NCI-H2227 (cell line): ENCODE results near the gene TAGLN3.

ENCODE experiments used
- DNase-seq: peaks from one replicate; lab custom pipeline; 2025; ENCODE audit not compliant: unreplicated experiment; lab: John Stamatoyannopoulos, UW

The TAGLN3 gene

GRCh38 chr3:112043621-112044201 lies 45.0 kb downstream of the TAGLN3 start:
- DNase-seq: peak; percentile 66

- no peak for DNase-seq
These were observed 47.9 kb downstream of the TAGLN3 start for GRCh38 chr3:112046599-112046998.

DNA sequence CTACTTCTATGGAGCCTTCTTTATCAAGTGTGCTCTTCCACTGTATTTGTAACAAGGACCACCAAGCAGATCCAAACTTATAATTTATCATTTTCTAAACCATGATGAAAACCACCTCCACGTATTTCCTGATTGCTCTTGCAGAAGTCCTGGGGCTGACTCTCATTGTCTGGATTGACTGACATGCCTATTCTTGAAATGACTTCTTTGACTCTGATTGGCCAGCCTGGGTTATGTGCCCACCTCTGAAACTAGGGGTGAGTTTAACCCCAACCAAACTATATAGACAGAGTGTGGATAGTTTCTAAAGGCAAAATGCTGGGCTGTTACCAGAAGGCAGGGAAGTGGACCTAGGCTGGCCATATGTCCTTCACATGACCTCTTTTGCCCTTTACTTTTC lies 48.5 kb downstream of the TAGLN3 start:
- DNase-seq: no peak

GRCh38 chr3:112048911-112049310 lies 50.2 kb downstream of the TAGLN3 start:
- no peak for DNase-seq

DNA sequence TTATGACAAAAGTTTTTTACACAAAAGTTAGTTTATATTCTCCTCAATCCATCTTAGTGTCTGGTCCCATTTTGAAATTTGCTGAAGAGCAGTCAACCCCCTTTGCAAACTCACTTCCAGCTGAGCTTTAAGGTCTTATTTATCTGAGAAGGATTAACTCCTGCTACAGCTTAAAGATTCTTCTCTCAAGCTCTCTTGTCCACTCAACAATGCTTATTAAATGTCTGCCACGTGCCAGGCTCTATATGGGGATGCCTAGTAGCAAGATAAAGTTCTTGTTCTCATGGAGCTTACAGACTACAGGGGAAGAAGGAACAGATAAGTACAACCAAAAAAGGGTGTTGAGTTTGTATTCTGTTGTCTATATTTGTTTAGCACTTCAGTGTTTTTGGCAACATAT lies 54.5 kb downstream of the TAGLN3 start:
- no peak for DNase-seq

DNA sequence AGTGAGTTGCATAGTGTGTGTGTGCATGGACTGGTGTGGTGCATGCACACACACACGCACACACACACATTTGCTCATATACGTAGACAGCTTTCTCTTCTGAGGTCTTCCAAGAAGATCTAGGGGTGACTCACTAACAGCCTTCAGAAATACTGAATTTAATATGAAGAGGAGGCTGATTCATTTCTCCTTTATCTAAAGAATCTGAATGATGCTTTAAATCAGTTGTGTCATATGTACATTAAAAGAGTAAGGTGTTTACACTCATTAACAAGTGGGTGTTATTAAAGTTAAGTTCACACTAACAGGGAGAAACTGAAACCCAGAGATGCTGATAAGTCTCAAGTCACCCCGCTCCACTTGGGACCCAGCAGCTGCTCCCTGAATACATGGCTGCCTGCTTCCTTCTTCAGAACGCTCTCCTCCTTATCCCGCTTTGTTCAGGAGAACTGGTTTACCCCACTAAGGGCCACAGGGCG lies 57.8 kb downstream of the TAGLN3 start:
- no peak for DNase-seq

DNA sequence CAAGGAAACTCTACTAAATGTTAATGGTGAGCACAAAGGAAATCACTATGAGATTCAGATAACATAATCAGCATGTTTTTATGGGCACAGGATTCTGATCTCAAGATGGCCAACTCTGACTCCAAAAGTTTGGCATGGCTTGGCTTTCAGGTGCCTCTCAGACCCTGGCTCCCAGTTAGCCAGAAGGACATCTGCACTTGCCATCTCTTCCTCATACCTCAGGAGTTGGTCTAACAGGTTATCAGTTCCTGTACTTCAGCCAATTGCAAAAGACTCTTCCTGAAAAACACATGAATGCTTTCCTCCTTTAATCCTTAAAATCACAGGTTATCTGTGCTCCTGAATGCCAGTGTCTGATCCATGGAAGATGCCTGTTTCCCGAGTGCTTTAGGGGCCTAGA lies 60.8 kb downstream of the TAGLN3 start:
- no peak for DNase-seq

DNA sequence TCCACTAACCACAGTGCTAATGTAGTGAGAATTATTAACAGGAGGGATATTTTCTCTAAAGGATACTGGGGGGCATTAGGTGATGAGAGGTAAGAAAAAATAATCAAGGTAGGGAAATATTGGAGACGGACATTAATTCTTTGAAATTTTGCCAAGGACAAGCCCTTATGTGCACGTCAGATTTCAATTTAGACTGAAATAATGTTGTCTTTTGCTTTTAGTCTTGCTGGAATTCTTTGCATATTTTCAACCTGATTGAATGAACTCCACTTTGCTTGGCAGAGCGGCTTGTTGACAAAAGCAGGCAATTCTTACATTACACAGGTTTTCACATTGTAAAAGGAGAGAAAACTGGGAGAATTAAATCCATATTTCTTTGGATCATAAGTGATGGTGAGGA lies 62.4 kb downstream of the TAGLN3 start:
- DNase-seq: no peak
